SK-N-SH treated with all-trans-retinoic acid at 6 μM for 48 hours (cell line): ENCODE measurements around the gene MT1HL1.

Experiments used
- ARNTL ChIP-seq: fragments of 450-650 bp; formaldehyde crosslinking; IDR thresholded peaks from 2 replicates; pipeline ENCODE4 v1.5.0; 2020; ENCODE audit warnings: low read depth, mild to moderate bottlenecking, moderate library complexity, borderline replicate concordance
- BACH2 ChIP-seq: fragments of 250-450 bp; sonication (Bioruptor Pico); IDR thresholded peaks from 2 replicates; pipeline ENCODE4 v1.9.0; 2021; ENCODE audit warnings: mild to moderate bottlenecking, borderline replicate concordance
- GLIS3 ChIP-seq: fragments of 250-450 bp; sonication (Bioruptor Pico); IDR thresholded peaks from 2 replicates; pipeline ENCODE4 v1.5.0; 2020; ENCODE audit warnings: mild to moderate bottlenecking, moderate library complexity
- OSR1 ChIP-seq: fragments of 250-450 bp; sonication (Bioruptor Pico); IDR thresholded peaks from 2 replicates; pipeline ENCODE4 v1.8.0; 2022; ENCODE audit warnings: moderate library complexity, mild to moderate bottlenecking, inconsistent platforms
- RARB ChIP-seq: fragments of 250-450 bp; sonication (Bioruptor Pico); IDR thresholded peaks from 2 replicates; pipeline ENCODE4 v1.8.0; 2021; ENCODE audit warnings: mild to moderate bottlenecking, moderate library complexity
- SNAI2 ChIP-seq: fragments of 250-450 bp; sonication (Bioruptor Pico); IDR thresholded peaks from 2 replicates; pipeline ENCODE4 v1.5.0; 2020; ENCODE audit warnings: mild to moderate bottlenecking, moderate library complexity
- ZFP3 ChIP-seq: fragments of 250-450 bp; sonication (Bioruptor Pico); IDR thresholded peaks from 2 replicates; pipeline ENCODE4 v1.5.0; 2020; ENCODE audit warnings: mild to moderate bottlenecking, moderate library complexity
- ZFP30 ChIP-seq: fragments of 450-650 bp; formaldehyde crosslinking; IDR thresholded peaks from 2 replicates; pipeline ENCODE4 v1.5.0; 2022; ENCODE audit warnings: mild to moderate bottlenecking, moderate library complexity
- ZNF70 ChIP-seq: fragments of 450-650 bp; formaldehyde crosslinking; IDR thresholded peaks from 2 replicates; pipeline ENCODE4 v1.5.0; 2020; ENCODE audit warnings: mild to moderate bottlenecking, moderate library complexity
- ZNF8 ChIP-seq: fragments of 450-650 bp; formaldehyde crosslinking; IDR thresholded peaks from 2 replicates; pipeline ENCODE4 v1.5.0; 2020; ENCODE audit warnings: mild to moderate bottlenecking, moderate library complexity
- TF ChIP-seq, protein P1 (sequence below): fragments of 250-450 bp; sonication (Bioruptor Pico); IDR thresholded peaks from 2 replicates; pipeline ENCODE4 v1.8.0; 2020; ENCODE audit warnings: mild to moderate bottlenecking, moderate library complexity, borderline replicate concordance

- TF ChIP-seq ZFP3 (CRISPR knock-in tag), result no peak
- no peak for TF ChIP-seq ZNF70
- TF ChIP-seq GLIS3 (CRISPR knock-in tag), result no peak
- TF ChIP-seq ZFP30 (CRISPR knock-in tag), result no peak
- no peak for TF ChIP-seq RARB (CRISPR knock-in tag)
- TF ChIP-seq OSR1 (CRISPR knock-in tag), result no peak
- TF ChIP-seq SNAI2, result no peak
- no peak for TF ChIP-seq ARNTL
- TF ChIP-seq, protein P1, sequence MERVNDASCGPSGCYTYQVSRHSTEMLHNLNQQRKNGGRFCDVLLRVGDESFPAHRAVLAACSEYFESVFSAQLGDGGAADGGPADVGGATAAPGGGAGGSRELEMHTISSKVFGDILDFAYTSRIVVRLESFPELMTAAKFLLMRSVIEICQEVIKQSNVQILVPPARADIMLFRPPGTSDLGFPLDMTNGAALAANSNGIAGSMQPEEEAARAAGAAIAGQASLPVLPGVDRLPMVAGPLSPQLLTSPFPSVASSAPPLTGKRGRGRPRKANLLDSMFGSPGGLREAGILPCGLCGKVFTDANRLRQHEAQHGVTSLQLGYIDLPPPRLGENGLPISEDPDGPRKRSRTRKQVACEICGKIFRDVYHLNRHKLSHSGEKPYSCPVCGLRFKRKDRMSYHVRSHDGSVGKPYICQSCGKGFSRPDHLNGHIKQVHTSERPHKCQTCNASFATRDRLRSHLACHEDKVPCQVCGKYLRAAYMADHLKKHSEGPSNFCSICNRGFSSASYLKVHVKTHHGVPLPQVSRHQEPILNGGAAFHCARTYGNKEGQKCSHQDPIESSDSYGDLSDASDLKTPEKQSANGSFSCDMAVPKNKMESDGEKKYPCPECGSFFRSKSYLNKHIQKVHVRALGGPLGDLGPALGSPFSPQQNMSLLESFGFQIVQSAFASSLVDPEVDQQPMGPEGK (CRISPR knock-in tag), result no peak
- no peak for TF ChIP-seq BACH2
- TF ChIP-seq ZNF8 (CRISPR knock-in tag), result no peak
Observed at GRCh38 chr1:236959112-236959511, 45.1 kb downstream of the MT1HL1 start.
